Brain microvascular endothelial cell (primary cell): ENCODE measurements around the gene TBC1D12.

Experiments used
- DNase-seq: peaks from one replicate; pipeline ENCODE4 v3.0.0-alpha.2; 2020
- H3K27ac ChIP-seq: fragments of 250-450 bp; sonication (Bioruptor Pico); 2 replicates; pipeline ENCODE4 v1.5.1; 2020; ENCODE audit warnings: mild to moderate bottlenecking, moderate library complexity
- H3K27me3 ChIP-seq: fragments of 250-450 bp; sonication (Bioruptor Pico); replicated peaks from 2 replicates; pipeline ENCODE4 v1.5.1; 2020; ENCODE audit warnings: mild to moderate bottlenecking
- H3K36me3 ChIP-seq: fragments of 250-450 bp; sonication (Bioruptor Pico); replicated peaks from 2 replicates; pipeline ENCODE4 v1.5.1; 2020; ENCODE audit warnings: mild to moderate bottlenecking
- H3K4me3 ChIP-seq: 2 replicates; pipeline ENCODE4 v1.5.1; 2011; ENCODE audit warnings: low read depth, mild to moderate bottlenecking, control low read depth, low read length, moderate library complexity
- CTCF ChIP-seq: IDR thresholded peaks from 2 replicates; pipeline ENCODE4 v1.5.1; 2011; ENCODE audit warnings: low read depth, mild to moderate bottlenecking, moderate library complexity, low read length, control low read depth, inconsistent platforms; ENCODE audit errors: missing control alignments
- in situ Hi-C: cut with HindIII; loops from 2 replicates; pipeline ENCODE4 v1.10.0; 2017; ENCODE audit warnings: low sequenced_read_pairs, low pct_ligation_motif_present

The TBC1D12 gene

GRCh38 chr10:94398762-94399161, 3.6 kb upstream of the TBC1D12 start:
- DNase-seq: no peak

GRCh38 chr10:94402843-94403379, 570 bp downstream of the TBC1D12 start:
- no peak for DNase-seq
- Histone ChIP-seq H3K36me3 (no peaks in the 10 kb centered on the region), H3K27me3 (no peaks in the 10 kb centered on the region), H3K27ac (peak overlapping the region; percentile 60), H3K4me3 (peak overlapping the region; percentile 79)
- TF ChIP-seq CTCF: no peak
- in situ Hi-C loops: no loop called here

More at GRCh38 chr10:94398762-94399161, 3.6 kb upstream of the TBC1D12 start:
- in situ Hi-C loops: no loop called here
- Histone ChIP-seq H3K36me3 (no peaks in the 10 kb centered on the region), H3K27ac (no peak overlapping the region), H3K4me3 (no peak overlapping the region), H3K27me3 (no peaks in the 10 kb centered on the region)
- no peak for TF ChIP-seq CTCF

GRCh38 chr10:94403380-94404213, 1.3 kb downstream of the TBC1D12 start:
- Histone ChIP-seq H3K36me3 (no peaks in the 10 kb centered on the region), H3K27me3 (no peaks in the 10 kb centered on the region), H3K27ac (peak overlapping the region; percentile 60), H3K4me3 (peak overlapping the region; percentile 79)
- in situ Hi-C loops: no loop called here
- peak; percentile 70 for DNase-seq
- TF ChIP-seq CTCF: no peak

- H3K4me3 ChIP-seq: no peak overlapping the region
- TF ChIP-seq CTCF: no peak
Observed at GRCh38 chr10:94405406-94405805, 3.1 kb downstream of the TBC1D12 start.

GRCh38 chr10:94407668-94408067, 5.3 kb downstream of the TBC1D12 start:
- DNase-seq: no peak
- Histone ChIP-seq H3K27ac (no peak overlapping the region), H3K36me3 (no peaks in the 10 kb centered on the region), H3K27me3 (no peaks in the 10 kb centered on the region), H3K4me3 (no peak overlapping the region)
- TF ChIP-seq CTCF: no peak
- in situ Hi-C loops: no loop called here

More at GRCh38 chr10:94405406-94405805, 3.1 kb downstream of the TBC1D12 start:
- Histone ChIP-seq H3K27ac (no peak overlapping the region), H3K36me3 (no peaks in the 10 kb centered on the region), H3K27me3 (no peaks in the 10 kb centered on the region)
- DNase-seq: no peak
- in situ Hi-C loops: no loop called here
